Hepatocyte (in vitro differentiated cells): Measurements from ENCODE around the gene LMBR1L.

Source experiments
- CTCF ChIP-seq: fragments of 200-600 bp; sonication (generic); IDR thresholded peaks from 2 replicates; pipeline ENCODE4 v1.5.1; 2016; ENCODE audit warnings: antibody characterized with exemption, mild to moderate bottlenecking; ENCODE audit not compliant: poor library complexity
- EZH2 ChIP-seq: fragments of 200-600 bp; sonication (generic); IDR thresholded peaks from 2 replicates; pipeline ENCODE4 v1.6.1; 2016; ENCODE audit warnings: antibody characterized with exemption, mild to moderate bottlenecking, borderline replicate concordance

- TF ChIP-seq CTCF: no peak
- no peak for TF ChIP-seq EZH2
These were observed 24.5 kb downstream of the LMBR1L start for GRCh38 chr12:49086116-49086515.
